HG02623 (cell line): Measurements from ENCODE around the gene SLC8A2.

Experiments used
- ATAC-seq: cut with Tn5 transposase; IDR thresholded peaks from one replicate; pipeline ENCODE4 v1.9.1; 2021; ENCODE audit warnings: moderate library complexity; ENCODE audit not compliant: unreplicated experiment

SLC8A2 gene

DNA sequence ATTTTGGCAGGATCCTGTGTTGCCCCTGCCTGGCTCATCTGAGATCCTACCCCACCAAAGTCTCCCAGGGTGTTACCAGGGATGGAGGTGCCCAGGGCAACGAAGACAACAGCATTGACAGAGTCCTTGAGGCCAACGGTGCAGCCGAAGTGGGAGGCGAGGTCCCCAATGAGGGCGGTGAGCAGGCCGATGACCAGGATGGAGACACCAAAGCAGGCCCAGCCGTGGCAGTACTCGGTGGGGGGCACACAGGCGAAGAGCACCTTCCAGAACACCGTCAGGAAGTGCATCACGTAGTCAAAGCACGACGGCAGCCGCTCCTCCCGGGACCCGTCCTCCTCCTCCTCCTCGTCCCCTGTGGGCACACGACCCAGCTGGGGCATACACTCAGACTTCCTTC is 39.6 kb downstream of the SLC8A2 start:
- ATAC-seq: no peak

DNA sequence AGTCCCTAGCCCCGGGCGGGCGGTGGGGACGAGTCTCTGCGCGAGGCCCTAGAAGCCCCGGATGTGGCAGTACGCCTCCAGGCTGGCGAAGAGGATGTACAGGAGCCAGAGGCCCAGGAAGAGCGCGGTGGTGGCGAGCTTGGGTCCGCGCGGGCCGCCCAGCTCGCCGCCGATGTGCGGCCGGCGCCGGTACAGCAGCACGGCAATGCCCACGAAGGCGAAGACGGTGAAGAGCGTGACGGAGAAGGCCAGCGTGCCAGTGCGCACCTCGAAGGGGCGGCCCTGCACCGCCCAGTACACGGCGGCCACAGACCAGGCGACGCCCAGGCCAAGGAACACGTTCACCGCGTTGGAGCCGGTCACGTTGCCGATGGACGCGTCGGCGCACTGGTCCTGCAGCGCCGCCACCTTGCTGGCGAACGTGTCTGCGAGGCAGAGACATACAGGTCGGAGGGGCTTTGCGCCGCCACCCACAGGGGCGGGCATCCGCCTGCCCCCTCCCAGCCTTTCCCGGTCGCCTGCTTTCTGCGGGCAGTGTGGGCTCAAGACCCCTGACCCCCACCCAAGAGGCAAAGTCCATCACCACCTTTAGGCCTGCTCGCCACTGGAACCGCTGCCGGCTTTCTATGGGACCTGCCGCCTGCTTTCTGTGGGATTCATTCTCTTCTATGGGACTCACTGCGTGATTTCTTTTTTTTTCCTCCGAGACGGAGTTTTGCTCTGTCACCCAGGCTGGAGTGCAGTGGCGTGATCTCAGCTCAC is 41.5 kb downstream of the SLC8A2 start:
- ATAC-seq: no peak

DNA sequence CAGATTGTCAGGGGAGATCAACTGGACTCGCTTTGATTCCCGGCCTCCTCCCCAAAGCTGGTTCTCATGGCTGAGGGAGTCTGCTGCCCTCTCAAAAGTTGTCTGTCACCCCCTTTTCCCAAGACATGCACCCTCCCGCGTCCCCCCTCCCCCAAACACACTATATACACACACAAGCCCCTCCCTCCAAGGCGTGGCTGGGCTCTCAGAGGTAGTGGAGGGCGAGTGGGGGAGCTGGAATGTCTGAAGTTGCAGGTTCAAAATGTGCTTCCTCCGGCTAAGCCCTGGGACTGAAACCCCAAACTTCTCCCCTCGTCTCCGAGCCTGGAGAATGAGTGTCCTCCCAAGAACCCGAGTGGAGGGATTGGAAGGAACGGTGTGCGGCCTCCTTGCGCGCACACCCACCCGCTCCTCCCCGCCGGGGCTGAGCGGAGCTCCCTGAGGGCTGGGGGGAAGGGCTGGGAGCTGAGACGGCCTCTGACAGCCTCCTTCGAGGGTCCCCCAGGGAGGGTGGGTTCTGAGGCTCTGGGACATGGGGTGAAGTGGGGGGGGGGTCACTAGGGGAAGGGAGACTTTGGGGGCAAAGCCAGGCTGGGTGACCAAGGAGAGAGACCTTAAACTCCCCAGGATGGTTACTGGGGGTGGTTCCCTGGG is 42.4 kb downstream of the SLC8A2 start:
- no peak for ATAC-seq

DNA sequence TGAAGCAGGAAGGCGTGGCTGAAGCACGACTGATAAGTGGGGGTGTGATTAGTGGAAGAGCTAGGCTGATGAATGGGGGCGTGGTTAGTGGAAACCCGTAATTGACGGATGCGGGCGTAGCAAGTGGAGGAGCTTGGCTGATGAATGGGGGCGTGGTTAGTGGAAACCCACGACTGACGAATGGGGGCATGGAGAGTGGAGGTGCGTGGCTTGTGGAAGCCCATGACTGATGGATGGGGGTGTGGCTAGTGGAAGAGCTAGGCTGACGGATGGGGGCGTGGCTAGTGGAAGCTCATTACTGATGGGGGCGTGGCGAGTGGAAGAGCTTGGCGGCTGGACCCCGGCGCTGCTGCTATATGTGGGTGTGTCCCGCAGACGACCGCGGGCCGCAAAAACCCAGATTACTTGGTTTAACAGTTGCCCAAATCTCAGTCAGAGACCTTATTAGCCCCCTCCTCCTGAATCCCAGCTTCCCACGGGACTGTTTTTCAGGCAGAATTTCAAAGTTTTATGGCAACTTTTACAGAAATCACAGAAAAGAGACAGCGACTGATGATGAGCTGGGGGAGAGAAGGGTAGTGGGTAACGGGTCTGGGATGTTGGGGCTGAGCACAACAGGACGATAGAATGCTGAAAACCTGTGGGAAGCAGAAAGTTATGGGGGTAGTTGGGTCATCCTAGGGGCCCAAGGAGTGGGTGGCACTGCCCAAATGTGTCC is 43.4 kb downstream of the SLC8A2 start:
- ATAC-seq: no peak

DNA sequence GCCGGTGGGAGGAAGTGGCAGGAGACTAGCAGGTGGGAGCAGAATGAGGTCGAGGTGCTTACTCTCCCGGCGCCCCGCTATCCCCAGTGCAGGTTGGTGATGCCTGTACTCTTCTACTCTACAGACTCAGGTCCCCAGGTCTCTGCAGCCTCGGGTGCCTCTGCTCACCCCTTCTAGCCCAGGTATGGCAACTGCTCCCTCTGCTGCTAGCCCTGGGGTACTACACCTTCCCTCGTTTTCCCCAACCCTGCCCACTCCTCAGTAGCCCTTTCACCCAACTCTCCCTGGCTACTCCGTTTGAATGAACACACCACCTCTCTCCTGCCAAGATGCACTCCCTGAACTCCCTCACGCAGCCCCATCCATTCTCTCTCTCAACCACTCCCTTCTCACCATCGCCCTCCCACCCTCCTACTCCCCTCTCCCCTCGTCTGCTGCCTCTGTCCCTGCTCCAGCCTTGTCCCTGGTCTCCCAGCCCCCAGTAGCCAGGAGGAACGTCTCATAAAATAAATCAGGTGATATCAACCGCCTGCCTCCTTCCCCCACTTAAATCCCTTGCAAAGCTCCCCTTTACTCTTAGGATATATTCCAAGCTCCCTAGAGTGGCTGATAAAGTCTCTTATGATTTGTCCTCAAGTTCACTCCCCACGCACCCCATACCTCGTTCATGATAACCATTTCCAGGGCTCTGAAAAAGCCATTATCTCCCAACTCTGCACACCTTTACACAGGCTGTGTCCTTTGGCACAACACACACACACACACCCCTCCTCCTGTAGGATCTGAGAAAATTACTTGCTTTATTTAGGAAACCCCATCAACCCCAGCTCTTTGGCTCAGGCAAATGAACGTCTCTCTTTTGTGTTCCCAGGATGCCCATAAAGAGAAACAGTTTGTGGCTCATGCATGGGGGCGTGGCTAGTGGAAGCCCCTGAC is 44.2 kb downstream of the SLC8A2 start:
- no peak for ATAC-seq

DNA sequence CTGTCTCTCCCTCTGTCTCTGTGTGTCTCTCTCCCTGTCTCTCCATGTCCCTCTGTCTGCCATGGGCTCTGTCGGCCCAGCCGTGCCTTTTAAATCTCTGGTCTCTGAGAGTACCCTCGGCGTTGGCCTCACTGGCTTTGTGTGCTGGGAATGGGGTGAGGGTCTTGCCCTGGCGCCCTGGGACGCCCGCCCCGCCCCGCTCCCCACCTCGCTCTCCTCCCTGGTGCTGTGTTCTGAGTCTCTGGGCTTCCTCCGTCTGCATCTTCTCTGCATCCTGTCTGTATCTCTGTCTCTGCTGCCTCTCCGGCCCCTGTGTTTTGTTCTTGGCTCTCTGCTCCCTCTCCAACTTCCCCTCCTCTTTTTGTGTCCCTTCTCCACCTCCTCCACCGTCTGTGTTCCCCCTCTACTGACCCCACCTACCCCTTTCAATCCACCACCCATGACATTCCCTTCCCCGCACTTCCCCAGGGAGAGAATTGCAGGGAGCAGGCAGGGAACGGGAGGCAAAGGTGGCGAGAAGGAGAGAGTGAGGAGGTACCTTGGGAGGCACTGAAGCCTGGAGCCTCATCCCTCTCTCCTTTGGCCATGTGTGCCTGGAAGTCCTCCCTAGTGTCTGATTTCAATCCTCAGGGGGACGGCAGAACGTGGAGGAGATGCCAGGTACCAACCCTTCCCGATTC is 48.4 kb downstream of the SLC8A2 start:
- ATAC-seq: no peak

DNA sequence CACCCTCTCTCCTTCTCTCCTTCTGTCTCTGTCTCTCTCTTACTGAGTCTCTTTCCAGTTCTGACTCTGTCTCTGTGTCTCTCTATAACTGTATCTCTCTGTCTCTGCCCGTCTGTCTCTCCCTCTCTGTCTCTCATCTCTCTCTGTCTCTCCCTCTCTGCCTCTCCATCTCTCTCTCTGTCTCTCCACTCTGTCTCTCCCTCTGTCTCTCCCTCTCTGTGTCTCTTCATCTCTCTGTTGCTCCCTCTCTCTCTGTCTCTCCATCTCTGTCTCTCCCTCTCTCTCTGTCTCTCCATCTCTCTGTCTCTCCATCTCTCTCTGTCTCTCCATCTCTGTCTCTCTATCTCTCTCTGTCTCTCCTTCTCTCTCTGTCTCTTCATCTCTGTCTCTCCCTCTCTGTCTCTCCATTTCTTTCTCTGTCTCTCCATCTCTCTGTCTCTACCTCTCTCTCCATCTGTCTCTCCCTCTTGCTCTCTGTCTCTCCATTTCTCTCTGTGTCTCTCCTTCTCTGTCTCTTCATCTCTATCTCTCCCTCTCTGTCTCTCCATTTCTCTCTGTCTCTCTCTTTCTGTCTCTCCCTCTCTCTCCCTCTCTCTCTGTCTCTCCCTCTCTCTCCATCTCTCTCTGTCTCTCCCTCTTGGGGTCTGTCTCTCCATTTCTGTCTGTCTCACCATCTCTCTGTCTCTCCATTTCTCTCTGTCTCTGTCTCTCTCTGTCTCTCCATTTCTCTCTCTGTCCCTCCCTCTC is 49.1 kb downstream of the SLC8A2 start:
- ATAC-seq: no peak

DNA sequence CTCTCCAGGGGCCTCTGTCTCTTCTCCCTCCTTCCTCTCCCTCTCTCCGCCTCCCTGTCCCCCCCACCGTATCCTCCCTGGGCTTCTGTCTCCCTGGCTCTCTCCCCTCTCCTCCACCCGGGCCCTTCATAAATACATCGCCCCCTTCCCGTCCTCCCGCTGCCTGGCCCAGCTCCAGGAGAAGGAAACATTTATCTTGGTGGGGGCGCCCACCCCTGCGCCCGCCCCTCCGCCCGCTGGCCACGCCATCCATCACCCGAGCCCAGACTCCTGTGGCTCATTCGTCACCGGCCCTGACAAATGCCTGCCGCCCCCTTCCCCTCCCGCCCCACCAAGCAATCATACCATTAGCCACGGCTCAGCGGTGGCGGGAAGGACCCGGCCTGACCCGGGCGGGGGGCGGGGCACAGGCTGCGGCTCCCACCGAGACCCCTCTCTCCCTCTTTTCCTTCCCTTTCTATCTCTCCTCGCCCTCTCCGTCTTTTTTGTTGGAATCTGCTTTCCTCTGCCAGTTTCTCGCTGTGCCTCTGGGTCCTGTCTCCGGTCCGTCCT is 49.8 kb downstream of the SLC8A2 start:
- ATAC-seq: no peak

DNA sequence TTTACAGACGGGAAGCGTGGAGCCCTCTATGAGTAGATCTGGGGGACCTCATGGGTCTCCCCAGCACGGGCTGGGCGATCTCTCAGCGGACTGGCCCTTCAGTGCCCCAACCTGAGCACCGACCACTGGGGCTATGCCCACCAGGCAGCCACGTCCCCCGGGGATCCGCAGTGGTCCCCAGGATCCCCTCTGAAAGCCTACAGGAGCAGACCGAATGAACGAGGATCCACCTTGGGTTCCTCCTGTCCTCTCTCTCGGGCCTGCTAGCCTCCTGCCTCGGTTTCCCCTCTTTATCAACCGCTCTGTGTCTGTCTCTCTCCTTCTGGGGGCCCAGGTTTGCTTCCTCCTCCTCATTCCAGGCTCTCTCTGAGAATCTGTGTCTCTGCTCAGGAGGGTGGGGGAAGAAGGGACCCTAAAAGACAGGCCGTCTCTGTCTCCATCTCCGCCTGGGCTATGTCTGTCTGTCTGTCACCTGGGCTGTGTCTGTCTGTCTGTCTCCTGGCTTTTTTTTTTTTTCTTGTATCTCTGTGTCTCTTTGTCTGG is 50.4 kb downstream of the SLC8A2 start:
- no peak for ATAC-seq

DNA sequence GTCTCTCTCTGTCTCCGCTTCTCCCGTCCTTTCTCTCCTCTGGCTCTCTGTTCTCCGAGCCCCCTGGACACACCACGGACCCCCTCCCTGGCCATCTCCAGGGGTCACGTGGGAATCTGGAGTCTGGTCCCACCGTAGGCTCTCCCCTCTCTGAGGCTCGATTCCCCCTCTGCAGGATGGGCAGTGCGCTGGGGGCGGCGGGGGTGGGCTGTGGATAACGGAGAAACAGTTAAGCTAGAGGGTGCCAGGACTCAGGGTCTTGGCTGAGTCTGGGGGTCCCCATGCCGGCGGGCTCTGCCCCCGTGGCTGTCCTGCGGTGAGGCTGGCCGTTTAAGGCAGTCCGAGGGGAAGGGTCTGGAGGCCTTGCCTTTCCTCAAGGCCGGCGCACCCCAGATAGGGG is 51.9 kb downstream of the SLC8A2 start:
- no peak for ATAC-seq

DNA sequence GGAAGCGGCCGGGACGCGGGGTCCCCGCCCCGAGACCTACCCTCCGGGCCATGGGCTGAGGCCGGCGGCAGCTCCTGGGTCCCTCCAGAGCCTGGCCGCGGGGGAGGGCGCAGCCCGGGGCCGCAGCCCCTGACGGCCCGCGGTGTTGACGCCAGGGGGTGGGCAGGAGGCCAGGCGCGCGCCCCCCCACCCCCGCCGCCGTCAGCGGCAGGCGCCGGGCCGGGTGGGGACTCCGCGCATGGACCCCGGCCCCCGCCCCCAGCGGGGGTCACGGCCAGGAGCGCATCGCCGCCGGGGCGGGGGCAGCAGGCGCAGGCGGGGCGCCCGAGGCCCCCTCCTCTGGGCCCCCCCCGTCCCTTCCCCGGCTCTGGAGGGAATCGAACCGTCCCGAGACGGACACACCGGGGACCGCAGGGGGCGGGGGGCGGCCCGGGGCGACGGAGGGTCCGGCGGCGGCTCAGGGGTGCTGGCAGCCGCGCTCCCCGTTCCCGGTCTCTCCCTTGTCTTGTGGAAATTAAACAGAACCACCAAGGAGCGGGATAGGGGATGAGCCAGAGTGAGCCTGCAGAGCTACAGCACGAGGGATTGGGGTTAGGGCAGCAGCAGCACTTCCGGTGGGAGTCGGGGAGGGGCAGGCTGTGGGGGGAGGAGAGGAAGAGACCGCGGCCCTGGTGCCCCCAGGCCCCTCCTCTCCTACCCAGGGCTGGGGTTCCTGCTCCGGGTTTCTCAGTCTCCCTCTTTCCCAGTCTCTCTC is 52.5 kb downstream of the SLC8A2 start, which contains the start of gene MEIS3:
MEIS3 (minus strand) TSS at position 498 of the 754 bp plus-strand sequence; CDS start at position 52, 446 bp downstream.
- no peak for ATAC-seq

DNA sequence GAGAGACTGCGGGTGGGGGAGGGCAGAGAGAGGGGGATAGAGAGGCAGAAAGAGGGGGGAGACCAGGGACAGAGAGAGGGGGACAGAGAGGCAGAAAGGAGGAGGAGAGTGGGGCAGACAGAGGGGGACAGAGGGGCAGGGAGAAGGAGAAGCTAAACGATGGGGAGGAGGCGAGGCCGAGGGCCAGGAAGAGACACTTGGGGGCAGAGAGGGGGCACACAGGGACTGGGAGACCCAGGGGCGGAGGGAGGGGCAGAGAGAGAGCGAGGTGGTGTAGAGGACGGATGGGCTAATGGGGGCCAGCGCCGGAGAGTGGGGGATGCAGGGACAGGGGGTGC is 53.0 kb downstream of the SLC8A2 start:
- no peak for ATAC-seq

DNA sequence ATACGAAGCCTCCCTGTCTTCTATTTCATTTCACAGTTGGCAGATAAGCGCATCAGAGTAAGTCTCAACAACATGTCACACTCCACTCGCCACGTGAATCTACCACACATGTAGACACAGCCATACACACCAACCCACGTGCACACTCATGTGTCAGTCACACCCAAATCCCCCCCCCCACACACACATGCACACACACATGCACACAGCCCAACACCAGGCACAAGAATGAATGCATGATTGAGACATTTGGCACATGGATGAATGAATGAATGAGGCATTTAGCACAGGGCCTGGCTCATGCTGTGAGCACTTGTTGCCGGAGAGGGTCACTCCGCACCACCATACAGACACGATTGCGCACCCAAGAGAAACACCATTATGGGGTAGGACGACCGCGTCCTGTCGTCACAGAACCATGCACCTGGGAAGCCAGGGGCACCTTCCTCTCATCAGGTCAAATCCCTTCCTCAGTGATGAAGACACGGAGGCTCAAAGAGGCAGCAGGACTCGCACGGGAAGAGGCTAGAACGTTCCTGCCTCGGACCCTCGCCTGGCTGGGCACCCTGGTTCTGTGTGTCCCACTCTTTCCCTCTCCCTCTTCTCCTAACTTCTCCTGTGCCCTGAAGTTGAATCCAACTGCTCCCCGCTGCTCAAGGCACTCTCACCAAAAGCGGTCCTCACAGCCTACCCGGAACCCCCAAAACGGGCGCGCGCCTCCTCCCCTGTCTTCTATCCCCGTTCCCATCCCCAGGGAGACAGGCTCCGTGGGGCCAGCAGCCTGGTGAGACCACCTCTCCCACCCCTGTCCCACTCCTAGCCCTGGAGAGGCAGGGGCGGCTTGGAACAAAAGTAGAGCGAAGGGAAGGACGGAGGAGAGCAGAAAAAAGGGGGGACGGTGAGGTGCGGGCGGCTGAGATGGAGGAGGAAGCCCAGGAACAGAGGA is 53.7 kb downstream of the SLC8A2 start:
- ATAC-seq: no peak

DNA sequence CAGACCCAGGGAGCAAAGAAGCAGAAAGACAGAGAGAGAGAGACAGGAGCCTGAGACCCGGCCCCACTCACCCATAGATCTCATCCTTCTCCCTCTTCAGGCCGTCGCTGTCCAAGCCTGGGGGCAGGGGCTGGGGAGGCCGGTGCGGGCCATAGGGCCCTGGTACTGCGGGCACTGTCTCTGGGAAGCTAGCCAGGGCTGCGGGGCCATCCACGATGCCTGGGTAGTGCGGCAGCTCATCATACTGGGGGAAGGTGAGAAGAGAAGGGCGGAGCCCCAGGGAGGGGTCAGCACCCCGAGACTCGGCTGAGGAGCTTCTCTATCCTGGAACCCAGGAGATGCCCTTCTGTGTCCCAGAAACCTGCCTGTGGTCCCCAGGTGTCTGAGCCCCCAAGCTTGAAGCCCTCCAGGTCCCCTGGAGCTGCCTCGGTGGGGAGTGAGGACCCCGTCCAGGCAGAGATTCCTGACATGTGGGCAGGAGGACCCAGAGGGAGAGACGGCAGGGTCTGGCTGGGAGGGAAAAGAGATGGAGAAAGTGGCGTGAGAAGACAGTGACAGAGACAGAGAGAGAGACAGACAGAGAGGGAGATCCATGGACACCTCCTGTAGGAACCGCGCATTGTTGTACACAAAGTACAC is 54.5 kb downstream of the SLC8A2 start:
- no peak for ATAC-seq

DNA sequence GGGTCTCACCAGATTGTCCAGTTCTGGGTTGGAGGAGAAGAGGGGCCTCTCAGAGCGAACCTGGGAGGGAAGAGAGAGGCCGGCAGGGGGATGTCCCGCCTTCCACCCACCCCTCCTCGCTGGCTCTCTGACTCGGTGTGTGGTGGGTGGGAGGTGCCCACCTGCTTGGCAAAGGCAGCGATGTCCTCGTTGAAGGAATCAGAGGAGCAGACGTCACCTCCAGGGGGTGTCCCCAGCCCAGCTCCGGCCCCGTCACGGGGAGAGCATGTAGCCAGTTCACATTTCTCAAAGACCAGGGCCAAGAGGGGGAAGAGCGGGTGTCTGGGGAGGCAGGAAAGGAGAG is 55.1 kb downstream of the SLC8A2 start:
- ATAC-seq: no peak

DNA sequence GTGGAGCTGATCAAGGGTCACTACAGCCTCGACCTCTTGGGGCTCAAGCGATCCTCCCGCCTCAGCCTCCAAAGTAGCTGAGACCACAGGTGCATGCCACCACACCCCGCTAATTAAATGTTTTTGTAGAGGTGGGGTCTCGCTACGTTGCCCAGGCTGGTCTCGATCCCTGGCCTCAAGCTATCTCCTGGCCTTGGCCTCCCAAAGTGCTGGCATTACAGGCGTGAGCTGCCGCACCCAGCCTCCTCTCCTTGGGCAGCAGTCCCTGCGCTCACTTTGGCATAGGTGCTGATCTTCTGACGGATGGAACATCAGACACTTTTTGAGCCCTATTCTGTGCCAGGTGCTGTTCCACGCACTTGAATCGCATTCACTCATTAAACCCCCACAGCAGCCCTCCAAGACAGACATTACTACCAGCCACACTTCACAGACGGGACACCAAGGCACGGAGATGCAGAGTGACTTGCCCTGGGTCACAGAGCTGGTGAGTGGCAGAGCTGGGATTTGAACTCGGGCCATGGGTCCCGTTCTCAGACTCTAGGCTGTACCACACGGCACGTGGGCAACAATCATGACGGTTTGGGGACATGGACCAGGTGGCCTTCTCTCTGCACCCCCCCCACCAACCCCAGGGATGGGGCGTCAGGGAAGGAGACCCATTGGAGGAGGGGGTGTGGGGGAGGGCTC is 55.6 kb downstream of the SLC8A2 start:
- no peak for ATAC-seq
